Skeletal muscle tissue (tissue), 4 donors: ENCODE results near the gene LTBP4. TPM values are rescaled to one million over a fixed set of nuclear protein-coding genes. Genes with fewer than 3 reads are reported as not detected.

Experiments
- H3K27ac ChIP-seq: one replicate; pipeline ENCODE4 v1.7.0; 2013; ENCODE audit warnings: mild to moderate bottlenecking, low read depth, low read length, inconsistent platforms
- H3K27me3 ChIP-seq, 3 donors: one replicate each; pipeline ENCODE4 v1.7.0; 2013; ENCODE audit warnings: low read length in 3 of 3; ENCODE audit not compliant: control insufficient read depth in 3 of 3, insufficient read depth in 3 of 3
- H3K36me3 ChIP-seq, 3 donors: one replicate each; pipeline ENCODE4 v1.7.0; 2013; ENCODE audit warnings: low read length in 3 of 3; ENCODE audit not compliant: control insufficient read depth in 3 of 3, insufficient read depth in 3 of 3
- H3K4me1 ChIP-seq, 3 donors: one replicate each; pipeline ENCODE4 v1.7.0; 2013; ENCODE audit warnings: low read length in 3 of 3, mild to moderate bottlenecking in 3 of 3; ENCODE audit not compliant: control insufficient read depth in 3 of 3, insufficient read depth in 3 of 3
- H3K4me3 ChIP-seq, 3 donors: one replicate each; pipeline ENCODE4 v1.7.0; 2013; ENCODE audit warnings: low read length in 3 of 3
- H3K9ac ChIP-seq, 3 donors: one replicate each; pipeline ENCODE4 v1.7.0; 2013; ENCODE audit warnings: low read length in 3 of 3, mild to moderate bottlenecking in 3 of 3, moderate library complexity in 2 of 3, low read depth in 1 of 3
- H3K9me3 ChIP-seq, 3 donors: one replicate each; pipeline ENCODE4 v1.7.0; 2013; ENCODE audit warnings: low read length in 3 of 3; ENCODE audit not compliant: control insufficient read depth in 3 of 3
- total RNA-seq: library from RNA; depleted of rRNA; stranded (reverse); fragments of >200 nt; gene quantifications from one replicate; pipeline ENCODE4 v1.2.3, GENCODE V29; 2014
- donor health status: Osteomylitis.

The LTBP4 gene
- total RNA-seq, 1 donor from 2014 or later = 86.6 TPM

DNA sequence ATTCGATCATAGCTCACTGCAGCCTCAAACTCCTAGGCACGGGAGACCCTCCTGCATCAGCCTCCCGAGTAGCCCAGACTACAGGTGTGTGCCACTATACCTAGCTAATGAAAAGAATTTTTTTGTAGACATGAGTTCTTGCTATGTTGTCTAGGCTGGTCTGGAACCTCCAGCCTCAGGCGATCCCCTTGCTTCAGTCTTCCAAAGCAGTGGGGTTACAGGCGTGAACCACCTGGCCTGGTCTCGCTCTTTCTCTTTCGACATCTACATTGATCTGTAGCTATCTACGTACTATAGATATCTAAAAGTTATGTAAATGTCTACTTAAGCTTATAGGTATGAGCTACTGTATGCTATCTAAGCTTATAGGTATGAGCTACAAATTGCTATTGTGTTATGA is 56.9 kb downstream of the LTBP4 start:
- Histone ChIP-seq H3K4me1 (peaks cover 0 to 5% (median 0%) of the 10 kb centered on the region in 3 donors), H3K36me3 (no peaks in the 10 kb centered on the region)

GRCh38 chr19:40659116-40659515 is 57.9 kb downstream of the LTBP4 start:
- H3K4me3 ChIP-seq = no peak overlapping the region
- no peak overlapping the region for H3K27ac ChIP-seq
- no peak overlapping the region for H3K9ac ChIP-seq
- H3K36me3 ChIP-seq = no peaks in the 10 kb centered on the region
- no peaks in the 10 kb centered on the region for H3K27me3 ChIP-seq
- peaks cover 7 to 13% (median 9%) of the 10 kb centered on the region in 3 donors for H3K4me1 ChIP-seq
- H3K9me3 ChIP-seq = no peaks in the 10 kb centered on the region

More for the DNA sequence above, 56.9 kb downstream of the LTBP4 start:
- H3K4me3 ChIP-seq = no peak overlapping the region
- H3K27ac ChIP-seq = no peak overlapping the region
- H3K9ac ChIP-seq = no peak overlapping the region
- no peaks in the 10 kb centered on the region for H3K27me3 ChIP-seq
- H3K9me3 ChIP-seq = no peaks in the 10 kb centered on the region

DNA sequence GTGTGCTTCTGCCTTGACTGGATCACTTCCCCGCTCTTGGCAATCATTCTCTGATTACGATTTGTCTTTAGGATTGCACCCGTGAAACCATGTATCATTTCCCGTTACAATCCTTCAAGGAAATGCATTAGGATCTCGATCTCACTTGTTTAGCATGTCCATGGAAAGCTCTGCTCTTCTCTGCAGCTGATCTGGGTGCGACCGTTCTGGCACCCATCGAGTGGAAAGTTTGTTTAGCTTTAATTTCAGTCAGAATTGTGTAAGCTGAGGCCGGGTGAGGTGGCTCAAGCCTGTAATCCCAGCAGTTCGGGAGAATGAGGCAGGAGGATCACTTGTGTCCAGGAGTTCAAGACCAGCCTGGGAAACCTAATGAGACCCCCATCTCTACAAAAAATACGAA is 58.4 kb downstream of the LTBP4 start:
- Histone ChIP-seq H3K27ac (no peak overlapping the region), H3K4me3 (no peak overlapping the region), H3K36me3 (no peaks in the 10 kb centered on the region), H3K9me3 (no peaks in the 10 kb centered on the region), H3K9ac (no peak overlapping the region), H3K4me1 (peaks cover 7 to 13% (median 9%) of the 10 kb centered on the region in 3 donors), H3K27me3 (no peaks in the 10 kb centered on the region)

- H3K9ac ChIP-seq = no peak overlapping the region
- H3K36me3 ChIP-seq = no peaks in the 10 kb centered on the region
- H3K4me1 ChIP-seq = peaks cover 7 to 13% (median 9%) of the 10 kb centered on the region in 3 donors
- no peak overlapping the region for H3K27ac ChIP-seq
- no peaks in the 10 kb centered on the region for H3K9me3 ChIP-seq
- H3K4me3 ChIP-seq = no peak overlapping the region
- H3K27me3 ChIP-seq = no peaks in the 10 kb centered on the region
Measured at GRCh38 chr19:40661616-40662015, 60.4 kb downstream of the LTBP4 start.

DNA sequence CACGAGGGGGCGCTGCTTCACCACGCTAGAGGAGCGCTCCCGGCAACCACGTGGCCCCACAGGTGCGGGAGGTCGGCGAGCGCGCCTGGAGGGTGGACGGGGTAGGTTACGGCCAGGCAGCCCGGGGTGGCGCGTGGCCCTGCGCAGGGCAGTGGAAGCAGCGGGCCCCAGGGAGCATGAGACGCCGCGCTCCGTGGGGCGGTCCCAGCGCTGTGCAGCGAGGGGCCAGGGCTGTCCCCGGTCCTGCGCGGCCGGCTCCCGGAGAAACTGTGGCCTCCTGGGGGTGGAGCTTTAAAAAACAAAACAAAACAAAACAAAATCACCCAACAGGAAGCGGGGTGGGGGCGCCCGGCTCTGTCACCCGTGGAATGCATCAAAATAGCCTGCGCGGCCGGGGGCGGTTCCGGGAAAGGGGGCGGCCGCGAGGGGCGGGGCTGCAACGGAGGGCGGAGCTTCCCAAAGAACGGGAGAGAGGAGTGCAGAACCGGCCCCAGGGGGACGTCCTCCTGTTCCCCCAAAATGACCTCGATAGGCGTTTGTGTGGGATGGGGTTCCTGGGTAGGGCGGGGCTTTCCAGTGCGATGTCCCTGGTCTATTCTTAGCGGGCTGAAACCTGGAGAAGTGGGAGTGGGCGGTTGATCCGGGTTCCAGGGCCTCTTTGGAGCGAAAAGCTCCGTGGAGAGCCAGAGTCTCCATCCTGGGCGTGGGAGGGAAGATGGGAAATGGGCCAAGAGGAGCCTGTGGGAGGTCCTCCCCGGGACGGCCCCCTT is 61.9 kb downstream of the LTBP4 start:
- peak overlapping the region; percentile 71 to 80 (median 76) for H3K4me3 ChIP-seq
- peaks cover 7 to 13% (median 9%) of the 10 kb centered on the region in 3 donors for H3K4me1 ChIP-seq
- peaks cover 2 to 6% (median 4%) of the 10 kb centered on the region in 3 donors for H3K36me3 ChIP-seq
- no peaks in the 10 kb centered on the region for H3K27me3 ChIP-seq
- peak overlapping the region; percentile 69 to 89 (median 74) for H3K9ac ChIP-seq
- peak overlapping the region; percentile 89 for H3K27ac ChIP-seq
- no peaks in the 10 kb centered on the region for H3K9me3 ChIP-seq

- H3K4me1 ChIP-seq = peaks cover 7 to 13% (median 9%) of the 10 kb centered on the region in 3 donors
- H3K36me3 ChIP-seq = peaks cover 4 to 13% (median 9%) of the 10 kb centered on the region in 3 donors
- H3K27me3 ChIP-seq = no peaks in the 10 kb centered on the region
- H3K4me3 ChIP-seq = peak overlapping the region; percentile 71 to 80 (median 76)
- peak overlapping the region; percentile 68 to 89 (median 69) for H3K9ac ChIP-seq
- H3K27ac ChIP-seq = peak overlapping the region; percentile 89
- no peaks in the 10 kb centered on the region for H3K9me3 ChIP-seq
Measured at GRCh38 chr19:40663695-40664692, 62.8 kb downstream of the LTBP4 start.

- Histone ChIP-seq H3K27me3 (no peaks in the 10 kb centered on the region), H3K4me1 (peaks cover 7 to 18% (median 13%) of the 10 kb centered on the region in 3 donors), H3K9me3 (no peaks in the 10 kb centered on the region), H3K27ac (no peak overlapping the region), H3K9ac (no peak overlapping the region), H3K4me3 (no peak overlapping the region), H3K36me3 (peaks cover 21 to 41% (median 30%) of the 10 kb centered on the region in 3 donors)
Measured at GRCh38 chr19:40666803-40667438, 65.8 kb downstream of the LTBP4 start.

DNA sequence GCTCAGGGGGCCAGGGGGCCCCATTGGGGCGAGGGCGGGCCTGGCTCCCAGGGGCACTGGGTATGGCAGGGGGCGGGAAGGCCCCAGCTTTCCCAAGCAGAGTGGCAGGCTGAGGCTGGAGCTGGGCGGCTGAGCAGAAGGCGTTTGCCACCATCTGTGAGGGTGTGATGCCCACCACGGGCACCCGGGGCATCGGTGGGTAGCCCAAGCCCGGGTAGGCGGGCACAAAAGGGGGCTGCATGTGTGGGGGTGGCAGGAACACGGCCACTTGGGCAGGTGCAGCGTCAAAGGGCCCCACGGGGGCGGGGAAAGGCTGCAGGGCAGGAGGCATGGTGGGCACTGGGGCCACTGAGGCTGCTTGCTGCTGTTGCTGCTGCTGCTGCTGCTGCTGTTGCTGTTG is 66.4 kb downstream of the LTBP4 start:
- Histone ChIP-seq H3K9ac (no peak overlapping the region), H3K36me3 (peaks cover 27 to 48% (median 37%) of the 10 kb centered on the region in 3 donors)

DNA sequence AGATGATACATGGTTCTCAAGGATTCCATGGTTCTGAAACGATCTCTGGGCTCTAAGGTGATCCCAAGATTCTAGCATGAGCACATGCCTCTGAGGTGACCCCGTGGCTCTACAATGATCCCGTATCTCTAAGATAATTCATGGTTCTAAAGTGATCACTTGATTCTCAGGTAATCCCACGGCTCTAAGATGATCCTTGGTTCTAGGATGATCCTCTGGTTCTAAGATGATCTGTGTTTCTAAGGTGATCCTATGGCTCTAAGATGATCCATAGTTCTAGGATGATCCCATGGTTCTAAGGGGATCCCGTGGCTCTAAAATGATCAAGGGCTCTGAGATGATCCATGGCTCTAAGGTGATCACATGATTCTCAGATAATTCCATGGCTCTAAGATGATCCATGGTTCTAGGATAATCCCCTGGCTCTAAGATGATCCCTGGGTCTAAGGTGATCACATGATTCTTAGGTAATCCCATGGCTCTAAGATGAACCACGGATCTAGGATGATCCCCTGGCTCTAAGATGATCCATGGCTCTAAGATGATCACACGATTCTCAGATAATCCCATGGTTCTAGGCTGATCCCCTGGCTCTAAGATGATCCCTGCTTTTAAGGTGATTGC is 67.9 kb downstream of the LTBP4 start:
- Histone ChIP-seq H3K9ac (no peak overlapping the region), H3K4me3 (no peak overlapping the region), H3K27me3 (no peaks in the 10 kb centered on the region), H3K9me3 (no peaks in the 10 kb centered on the region), H3K36me3 (peaks cover 34 to 63% (median 50%) of the 10 kb centered on the region in 3 donors), H3K27ac (no peak overlapping the region), H3K4me1 (peaks cover under 1 to 16% (median 4%) of the 10 kb centered on the region in 3 donors)

More for the DNA sequence above, 66.4 kb downstream of the LTBP4 start:
- Histone ChIP-seq H3K9me3 (no peaks in the 10 kb centered on the region), H3K27ac (no peak overlapping the region), H3K4me3 (no peak overlapping the region), H3K27me3 (no peaks in the 10 kb centered on the region), H3K4me1 (peaks cover 7 to 19% (median 12%) of the 10 kb centered on the region in 3 donors)
